ENCODE data around the gene ASPDH. TPM values are rescaled to one million over a fixed set of nuclear protein-coding genes. Genes with fewer than 3 reads are reported as not detected.

ASPDH gene
- total RNA-seq, 1 donor from 2014 or later: not detected

DNA sequence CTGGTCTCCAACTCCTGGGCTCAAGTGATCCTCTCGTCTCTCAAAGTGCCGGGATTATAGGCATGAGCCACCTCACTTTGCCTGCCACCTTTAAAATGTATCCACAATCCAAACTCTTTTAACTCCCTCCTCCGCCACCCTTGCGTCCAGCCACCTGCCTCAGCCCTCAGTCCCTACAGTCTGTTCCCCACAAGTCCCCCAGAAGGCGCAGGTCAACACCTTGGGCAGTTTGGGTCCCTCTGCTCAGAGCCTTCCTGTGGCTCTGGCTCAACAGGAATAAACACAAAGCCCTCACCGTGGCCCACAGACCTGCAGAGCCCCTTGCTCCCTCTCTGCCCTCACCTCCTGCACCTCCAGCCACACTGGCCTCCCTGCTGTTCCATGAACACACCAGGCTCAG lies 44.9 kb downstream of the ASPDH start:
- H3K4me3 Mint-ChIP-seq (ENCODE audit: unreplicated experiment): no peak overlapping the region
- peaks cover 9% of the 10 kb centered on the region for H3K36me3 Mint-ChIP-seq (ENCODE audit: low read depth, unreplicated experiment)
- H3K27me3 Mint-ChIP-seq (ENCODE audit: unreplicated experiment): peaks cover 9% of the 10 kb centered on the region
- no peaks in the 10 kb centered on the region for H3K4me1 Mint-ChIP-seq (ENCODE audit: unreplicated experiment)
- peaks cover 33% of the 10 kb centered on the region for H3K9me3 Mint-ChIP-seq (ENCODE audit: unreplicated experiment)
- DNase-seq (ENCODE audit: low spot score): no peak
- H3K27ac Mint-ChIP-seq (ENCODE audit: unreplicated experiment): no peak overlapping the region
- TF ChIP-seq, protein P1, sequence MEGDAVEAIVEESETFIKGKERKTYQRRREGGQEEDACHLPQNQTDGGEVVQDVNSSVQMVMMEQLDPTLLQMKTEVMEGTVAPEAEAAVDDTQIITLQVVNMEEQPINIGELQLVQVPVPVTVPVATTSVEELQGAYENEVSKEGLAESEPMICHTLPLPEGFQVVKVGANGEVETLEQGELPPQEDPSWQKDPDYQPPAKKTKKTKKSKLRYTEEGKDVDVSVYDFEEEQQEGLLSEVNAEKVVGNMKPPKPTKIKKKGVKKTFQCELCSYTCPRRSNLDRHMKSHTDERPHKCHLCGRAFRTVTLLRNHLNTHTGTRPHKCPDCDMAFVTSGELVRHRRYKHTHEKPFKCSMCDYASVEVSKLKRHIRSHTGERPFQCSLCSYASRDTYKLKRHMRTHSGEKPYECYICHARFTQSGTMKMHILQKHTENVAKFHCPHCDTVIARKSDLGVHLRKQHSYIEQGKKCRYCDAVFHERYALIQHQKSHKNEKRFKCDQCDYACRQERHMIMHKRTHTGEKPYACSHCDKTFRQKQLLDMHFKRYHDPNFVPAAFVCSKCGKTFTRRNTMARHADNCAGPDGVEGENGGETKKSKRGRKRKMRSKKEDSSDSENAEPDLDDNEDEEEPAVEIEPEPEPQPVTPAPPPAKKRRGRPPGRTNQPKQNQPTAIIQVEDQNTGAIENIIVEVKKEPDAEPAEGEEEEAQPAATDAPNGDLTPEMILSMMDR (IDR thresholded peaks at IDR 0.05; ENCODE audit: unreplicated experiment): no peak

DNA sequence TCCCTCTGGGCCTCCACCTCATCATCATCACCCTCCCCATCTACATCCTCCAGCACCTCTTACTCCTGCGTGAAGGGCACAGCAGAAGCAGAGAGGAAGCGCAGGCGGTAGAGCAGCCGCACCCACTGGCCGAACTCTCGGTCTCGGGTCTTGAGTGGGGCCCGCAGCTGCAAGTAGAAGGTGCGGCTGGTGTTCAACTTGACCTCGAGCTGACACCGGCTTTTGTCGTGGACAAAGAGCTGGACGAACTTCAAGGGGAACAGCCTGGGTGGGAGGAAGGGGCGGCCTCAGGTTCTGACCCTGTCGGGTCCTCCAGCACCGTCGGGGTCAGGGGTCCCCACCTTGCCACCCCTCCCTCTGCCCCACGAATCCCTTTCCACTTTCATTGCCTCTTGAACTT lies 46.1 kb downstream of the ASPDH start:
- DNase-seq (ENCODE audit: low spot score): no peak
- no peaks in the 10 kb centered on the region for H3K4me1 Mint-ChIP-seq (ENCODE audit: unreplicated experiment)
- peaks cover 27% of the 10 kb centered on the region for H3K9me3 Mint-ChIP-seq (ENCODE audit: unreplicated experiment)
- H3K27me3 Mint-ChIP-seq (ENCODE audit: unreplicated experiment): peaks cover 8% of the 10 kb centered on the region
- H3K4me3 Mint-ChIP-seq (ENCODE audit: unreplicated experiment): no peak overlapping the region
- no peak overlapping the region for H3K27ac Mint-ChIP-seq (ENCODE audit: unreplicated experiment)
- H3K36me3 Mint-ChIP-seq (ENCODE audit: low read depth, unreplicated experiment): peaks cover 9% of the 10 kb centered on the region
- TF ChIP-seq, protein P1 (IDR thresholded peaks at IDR 0.05; ENCODE audit: unreplicated experiment): no peak

DNA sequence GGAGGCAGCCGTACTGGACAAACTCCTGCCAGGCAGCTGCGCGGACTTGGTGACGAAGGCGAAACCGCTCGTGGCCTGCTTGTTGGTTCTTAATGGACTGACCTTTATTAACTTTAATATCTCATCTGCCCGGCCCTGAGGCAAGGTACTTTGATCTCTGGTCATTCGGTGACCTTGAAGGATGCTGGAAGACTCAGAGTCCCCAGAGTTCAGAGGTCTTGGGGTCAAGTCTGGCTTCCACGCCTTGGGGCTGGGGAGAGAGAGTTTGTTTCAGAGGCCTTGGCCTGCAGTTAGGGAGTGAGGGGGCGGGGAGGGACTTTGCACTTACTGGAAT lies 47.0 kb downstream of the ASPDH start:
- Mint-ChIP-seq H3K4me1 (ENCODE audit: unreplicated experiment) (no peaks in the 10 kb centered on the region), H3K27me3 (ENCODE audit: unreplicated experiment) (peaks cover 8% of the 10 kb centered on the region), H3K4me3 (ENCODE audit: unreplicated experiment) (no peak overlapping the region), H3K27ac (ENCODE audit: unreplicated experiment) (no peak overlapping the region), H3K9me3 (ENCODE audit: unreplicated experiment) (peaks cover 27% of the 10 kb centered on the region), H3K36me3 (ENCODE audit: low read depth, unreplicated experiment) (peaks cover 9% of the 10 kb centered on the region)
- DNase-seq (ENCODE audit: low spot score): no peak
- TF ChIP-seq, protein P1 (IDR thresholded peaks at IDR 0.05; ENCODE audit: unreplicated experiment): no peak

DNA sequence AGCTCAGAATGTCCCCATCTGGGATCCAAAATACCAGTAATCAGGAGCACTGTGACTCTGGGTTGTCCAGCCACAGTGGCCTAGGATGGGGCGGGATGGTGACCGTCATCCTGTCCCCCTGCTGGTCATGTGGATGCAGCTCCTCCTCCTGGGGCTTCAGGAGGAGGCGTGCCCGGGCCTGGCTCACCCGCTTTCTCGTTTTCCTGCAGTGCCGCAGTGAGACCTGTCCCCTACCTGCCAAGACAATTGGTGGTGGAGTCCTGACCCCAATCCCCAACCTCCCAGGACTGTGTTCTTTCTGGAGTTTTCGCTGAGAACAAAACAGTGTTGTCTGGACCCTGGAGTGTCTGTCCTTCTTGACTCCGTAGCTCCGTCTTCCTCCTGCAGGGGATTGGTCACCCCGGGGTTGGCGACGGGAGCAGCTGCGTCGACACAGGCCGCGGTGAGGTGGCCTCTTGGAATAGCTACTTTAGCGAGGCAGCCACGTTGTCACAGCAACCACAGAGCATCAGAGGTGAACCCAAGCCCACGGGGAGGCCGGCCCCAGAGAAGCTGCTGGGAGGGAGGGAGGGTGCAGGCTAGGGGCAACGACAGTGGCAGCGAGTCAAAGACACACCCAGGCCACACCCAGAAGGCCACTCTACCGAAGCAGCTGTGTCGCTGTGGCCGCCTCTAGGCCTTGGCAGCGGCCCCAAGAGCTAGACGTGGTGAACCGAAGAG lies 47.6 kb downstream of the ASPDH start:
- DNase-seq (ENCODE audit: low spot score): no peak
- no peak overlapping the region for H3K4me3 Mint-ChIP-seq (ENCODE audit: unreplicated experiment)
- H3K9me3 Mint-ChIP-seq (ENCODE audit: unreplicated experiment): peaks cover 27% of the 10 kb centered on the region
- H3K36me3 Mint-ChIP-seq (ENCODE audit: low read depth, unreplicated experiment): peaks cover 9% of the 10 kb centered on the region
- TF ChIP-seq, protein P1 (IDR thresholded peaks at IDR 0.05; ENCODE audit: unreplicated experiment): no peak
- H3K27ac Mint-ChIP-seq (ENCODE audit: unreplicated experiment): no peak overlapping the region
- no peaks in the 10 kb centered on the region for H3K4me1 Mint-ChIP-seq (ENCODE audit: unreplicated experiment)
- H3K27me3 Mint-ChIP-seq (ENCODE audit: unreplicated experiment): peaks cover 8% of the 10 kb centered on the region

DNA sequence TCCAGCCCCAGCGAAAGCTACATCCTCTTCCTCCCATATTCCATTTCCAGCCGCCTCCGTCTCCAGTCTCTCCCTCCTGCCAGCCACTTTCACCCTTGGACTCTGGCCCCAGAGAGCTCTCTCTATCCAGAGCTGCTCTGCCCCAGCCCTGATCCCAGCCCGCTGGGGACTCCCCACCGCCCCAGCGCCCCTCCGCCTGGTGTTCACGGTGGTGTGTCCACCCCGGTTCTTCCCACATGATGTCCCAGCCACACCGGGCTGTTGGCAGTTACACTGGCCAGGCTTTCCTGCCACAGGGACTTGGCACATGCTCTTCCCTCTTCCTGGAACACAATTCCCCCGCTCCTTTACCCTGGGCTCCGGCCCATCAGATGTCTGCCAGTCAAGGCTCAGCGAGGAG lies 48.7 kb downstream of the ASPDH start:
- Mint-ChIP-seq H3K4me3 (ENCODE audit: unreplicated experiment) (no peak overlapping the region), H3K36me3 (ENCODE audit: low read depth, unreplicated experiment) (peaks cover 9% of the 10 kb centered on the region), H3K4me1 (ENCODE audit: unreplicated experiment) (no peaks in the 10 kb centered on the region), H3K27me3 (ENCODE audit: unreplicated experiment) (peaks cover 8% of the 10 kb centered on the region), H3K27ac (ENCODE audit: unreplicated experiment) (no peak overlapping the region), H3K9me3 (ENCODE audit: unreplicated experiment) (peaks cover 27% of the 10 kb centered on the region)
- TF ChIP-seq, protein P1 (IDR thresholded peaks at IDR 0.05; ENCODE audit: unreplicated experiment): no peak
- no peak for DNase-seq (ENCODE audit: low spot score)
